GM19023 (cell line): ENCODE data around the gene VPS51.
A peak's percentile ranks its signal among the peaks of the same experiment; 100 is the strongest.

Experiments
- ATAC-seq: cut with Tn5 transposase; IDR thresholded peaks from one replicate; pipeline ENCODE4 v1.9.1; 2021; ENCODE audit warnings: mild to moderate bottlenecking, moderate library complexity; ENCODE audit not compliant: unreplicated experiment

The VPS51 gene

GRCh38 chr11:65095974-65096806 lies at the start of gene VPS51:
Gene VPS51, plus strand, starts transcription at chr11:65096214. Its CDS starts 37 bp downstream, at chr11:65096251.
- peak; percentile 90 for ATAC-seq

GRCh38 chr11:65047581-65048422 lies 48.2 kb upstream of the VPS51 start:
- no peak for ATAC-seq

DNA sequence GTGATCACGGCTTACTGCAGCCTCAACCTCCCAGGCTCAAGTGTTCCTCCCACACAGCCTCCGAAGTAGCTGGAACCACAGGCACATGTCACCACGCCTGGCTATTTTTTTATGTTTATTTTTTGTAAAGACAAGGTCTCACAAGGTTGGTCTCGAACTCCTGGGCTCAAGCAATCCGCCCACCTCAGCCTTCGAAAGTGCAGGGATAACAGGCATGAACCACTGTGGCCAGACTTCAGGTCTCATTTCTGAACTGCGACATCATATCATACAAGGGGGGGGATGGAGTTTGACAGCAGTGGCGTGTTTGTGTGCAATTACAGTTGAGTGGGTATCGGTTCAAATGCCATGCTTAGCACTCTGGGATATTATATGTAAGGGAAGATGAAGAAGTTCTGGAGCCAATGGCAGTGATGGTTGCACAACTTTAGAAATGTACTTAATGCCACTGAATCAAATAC lies 44.6 kb upstream of the VPS51 start:
- no peak for ATAC-seq

- ATAC-seq = no peak
Observed at GRCh38 chr11:65053827-65054508, 42.0 kb upstream of the VPS51 start.

DNA sequence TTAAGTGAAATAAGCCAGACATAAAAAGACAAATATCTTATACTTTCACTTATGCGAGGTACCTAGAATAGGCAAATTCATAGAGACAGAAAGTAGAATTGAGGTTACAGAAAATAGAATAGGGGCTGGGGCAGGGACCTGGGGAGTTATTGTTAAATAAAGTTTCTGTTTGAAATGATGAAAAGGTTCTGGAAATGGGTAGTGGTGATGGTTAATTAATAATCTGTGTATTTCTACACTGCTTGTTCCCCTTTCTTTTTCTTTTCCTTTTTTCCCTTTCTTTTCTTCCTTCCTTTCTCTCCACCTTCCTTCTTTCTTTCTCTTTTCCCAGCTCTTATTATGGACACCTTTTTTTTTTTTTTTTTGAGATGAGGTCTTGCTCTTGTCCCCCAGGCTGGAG lies 40.5 kb upstream of the VPS51 start:
- no peak for ATAC-seq

DNA sequence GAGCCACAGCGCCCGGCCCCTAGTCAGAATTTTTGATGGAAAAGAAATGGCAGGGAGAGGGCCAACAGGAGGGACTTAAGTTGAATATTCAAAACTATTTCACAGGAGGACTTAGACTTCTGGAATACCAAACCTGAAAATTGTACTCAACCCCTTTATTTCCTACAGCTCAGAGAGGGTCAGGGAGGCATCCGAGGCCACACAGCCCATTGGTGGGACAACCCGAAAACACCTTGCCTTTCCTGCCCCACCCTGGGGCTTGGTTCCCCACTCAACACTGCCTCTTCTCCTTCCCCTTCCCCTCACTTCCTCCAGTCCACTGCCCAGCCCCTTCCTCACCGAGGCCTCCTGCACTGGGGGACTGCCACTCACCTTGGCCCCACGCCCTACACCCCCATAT lies 39.0 kb upstream of the VPS51 start:
- no peak for ATAC-seq

GRCh38 chr11:65057526-65057925 lies 38.5 kb upstream of the VPS51 start:
- ATAC-seq = no peak

DNA sequence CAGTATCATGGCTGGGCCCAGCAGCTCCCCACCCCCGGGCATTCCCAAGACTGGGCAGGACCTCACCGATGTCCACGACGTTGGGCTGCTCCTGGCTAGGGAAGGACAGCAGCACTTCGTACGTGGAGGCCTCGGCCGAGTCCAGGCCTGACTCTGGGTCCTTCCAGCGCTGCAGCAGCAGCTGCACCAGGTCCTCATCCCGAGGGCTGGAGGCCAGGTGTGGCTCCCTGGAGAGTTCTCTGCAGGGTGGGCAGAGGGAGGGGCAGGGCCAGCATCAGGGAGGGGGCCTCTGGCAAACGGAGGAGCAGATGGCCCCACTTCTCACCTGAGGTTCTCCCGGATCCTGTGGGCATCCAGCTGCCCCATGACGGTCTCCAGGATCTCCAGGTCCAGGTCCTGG lies 38.0 kb upstream of the VPS51 start:
- no peak for ATAC-seq

DNA sequence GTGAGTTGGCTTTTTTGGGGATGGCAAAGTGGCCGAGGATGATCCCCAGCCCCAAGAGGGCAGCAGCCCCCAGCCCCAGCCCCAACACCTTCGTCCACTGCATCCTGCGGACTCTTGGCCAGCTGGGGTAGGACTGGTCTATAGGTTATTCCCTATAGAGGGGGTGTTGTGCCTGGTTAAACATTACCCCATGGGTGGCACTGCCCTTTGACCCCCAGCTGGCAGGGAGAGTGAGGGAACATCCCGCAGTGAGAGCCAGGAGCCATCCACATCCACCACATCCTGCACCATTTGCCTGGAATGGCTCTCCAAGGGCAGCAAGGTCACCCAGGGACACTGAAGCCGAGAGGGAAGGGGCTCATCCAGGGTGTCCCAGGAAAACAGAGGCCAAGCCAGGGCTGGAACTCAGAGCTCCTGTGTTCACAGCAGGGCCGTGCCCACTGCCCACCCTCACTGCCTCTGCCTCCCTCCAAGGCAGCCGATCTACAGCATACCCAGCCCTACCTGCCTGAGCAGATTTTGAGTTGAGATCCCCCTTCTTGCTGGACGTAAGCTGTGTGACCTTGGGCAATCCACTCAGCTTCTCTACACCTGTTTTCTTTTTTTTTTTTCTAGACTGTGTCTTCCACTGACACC lies 37.5 kb upstream of the VPS51 start, which contains the start of gene NAALADL1:
NAALADL1 (minus strand) TSS at position 135 of the 636 bp plus-strand sequence; CDS start at position 103, 32 bp downstream.
- no peak for ATAC-seq

- no peak for ATAC-seq
Observed at GRCh38 chr11:65059523-65059922, 36.5 kb upstream of the VPS51 start.

GRCh38 chr11:65059959-65060824 lies 35.8 kb upstream of the VPS51 start:
- no peak for ATAC-seq

- no peak for ATAC-seq
Observed at GRCh38 chr11:65060913-65061408, 35.1 kb upstream of the VPS51 start.

GRCh38 chr11:65063532-65063931 lies 32.5 kb upstream of the VPS51 start:
- no peak for ATAC-seq

GRCh38 chr11:65064847-65065240 lies 31.2 kb upstream of the VPS51 start:
- ATAC-seq = no peak

- ATAC-seq = no peak
Observed at GRCh38 chr11:65065851-65066250, 30.2 kb upstream of the VPS51 start.

DNA sequence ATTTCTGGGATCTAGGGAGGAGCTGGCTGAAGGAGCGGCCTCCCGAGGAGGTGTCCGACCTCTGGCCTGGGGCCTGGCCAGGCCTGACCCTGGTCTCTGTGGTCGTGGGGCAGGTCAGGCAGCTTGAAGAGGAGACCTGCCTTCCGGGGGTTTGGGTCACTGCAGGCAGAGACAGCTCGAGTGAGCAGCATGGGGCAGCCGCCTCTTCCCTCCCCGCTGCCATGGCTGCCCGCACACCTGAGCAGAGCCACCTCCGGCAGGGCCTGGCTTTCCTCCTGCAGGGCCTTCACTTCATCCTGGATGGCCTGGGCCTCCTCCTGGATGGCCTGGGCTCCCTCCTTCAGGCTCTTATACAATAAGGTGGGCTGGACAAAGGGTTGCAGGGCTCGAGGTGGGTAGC lies 29.7 kb upstream of the VPS51 start:
- no peak for ATAC-seq

GRCh38 chr11:65066805-65067291 lies 29.2 kb upstream of the VPS51 start:
- ATAC-seq = no peak

GRCh38 chr11:65067446-65067845 lies 28.6 kb upstream of the VPS51 start:
- no peak for ATAC-seq

GRCh38 chr11:65069217-65069616 lies 26.8 kb upstream of the VPS51 start:
- no peak for ATAC-seq
